RPMI8226 (cell line): Measurements from ENCODE around the gene ZC3H14.
"Not testable (repeated sequence)": the region's sequence is repeated elsewhere in the genome, so short reads cannot be mapped to it uniquely, and the experiment has no call there.

Source experiments
- DNase-seq: peaks from one replicate; pipeline ENCODE4 v3.0.0-alpha.2; 2015

The ZC3H14 gene, protein sequence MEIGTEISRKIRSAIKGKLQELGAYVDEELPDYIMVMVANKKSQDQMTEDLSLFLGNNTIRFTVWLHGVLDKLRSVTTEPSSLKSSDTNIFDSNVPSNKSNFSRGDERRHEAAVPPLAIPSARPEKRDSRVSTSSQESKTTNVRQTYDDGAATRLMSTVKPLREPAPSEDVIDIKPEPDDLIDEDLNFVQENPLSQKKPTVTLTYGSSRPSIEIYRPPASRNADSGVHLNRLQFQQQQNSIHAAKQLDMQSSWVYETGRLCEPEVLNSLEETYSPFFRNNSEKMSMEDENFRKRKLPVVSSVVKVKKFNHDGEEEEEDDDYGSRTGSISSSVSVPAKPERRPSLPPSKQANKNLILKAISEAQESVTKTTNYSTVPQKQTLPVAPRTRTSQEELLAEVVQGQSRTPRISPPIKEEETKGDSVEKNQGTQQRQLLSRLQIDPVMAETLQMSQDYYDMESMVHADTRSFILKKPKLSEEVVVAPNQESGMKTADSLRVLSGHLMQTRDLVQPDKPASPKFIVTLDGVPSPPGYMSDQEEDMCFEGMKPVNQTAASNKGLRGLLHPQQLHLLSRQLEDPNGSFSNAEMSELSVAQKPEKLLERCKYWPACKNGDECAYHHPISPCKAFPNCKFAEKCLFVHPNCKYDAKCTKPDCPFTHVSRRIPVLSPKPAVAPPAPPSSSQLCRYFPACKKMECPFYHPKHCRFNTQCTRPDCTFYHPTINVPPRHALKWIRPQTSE

DNA sequence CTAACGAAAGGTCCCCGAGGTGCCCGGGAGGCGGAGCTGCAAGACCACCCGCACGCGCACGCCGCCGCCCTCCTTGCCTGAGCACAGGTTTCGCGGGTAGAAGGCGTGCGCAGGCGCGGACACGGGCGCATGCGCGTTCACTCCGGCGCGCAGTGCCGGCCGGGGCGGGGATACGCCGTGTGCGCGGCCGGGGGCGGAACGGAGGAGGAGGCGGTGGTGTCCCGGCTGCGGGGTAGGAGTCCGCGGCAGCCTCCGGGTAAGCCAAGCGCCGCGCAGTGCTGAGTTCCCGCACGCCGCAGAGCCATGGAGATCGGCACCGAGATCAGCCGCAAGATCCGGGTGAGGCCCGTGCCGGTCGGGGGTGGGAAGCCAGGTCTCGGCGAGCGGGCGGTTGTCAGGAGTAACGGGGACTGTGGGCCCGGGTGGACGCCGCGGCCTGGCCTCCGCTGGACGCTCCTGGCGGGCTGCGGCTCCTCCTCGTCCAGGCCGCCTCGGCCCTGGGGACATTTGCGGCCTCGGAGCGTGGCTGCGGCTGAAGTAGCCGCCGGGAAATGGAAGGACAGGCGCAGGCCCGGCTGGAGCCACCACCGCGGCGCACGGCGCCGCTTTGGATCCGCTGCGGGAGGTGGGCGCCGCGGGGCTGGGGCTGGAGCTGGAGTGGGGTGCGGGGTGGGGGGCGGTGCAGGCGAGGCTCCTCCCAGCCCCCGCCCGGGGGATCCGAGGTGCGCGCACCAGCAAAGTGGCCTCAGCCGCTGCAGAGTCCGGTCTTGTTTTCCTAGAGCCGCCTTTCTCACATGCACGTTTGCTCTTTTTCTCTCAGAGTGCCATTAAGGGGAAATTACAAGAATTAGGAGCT, at the start of gene ZC3H14:
TSS of gene ZC3H14 (plus strand) at position 207 of the 856 bp plus-strand sequence. CDS start at position 304, 97 bp downstream.
- peak; percentile 88 for DNase-seq

DNA sequence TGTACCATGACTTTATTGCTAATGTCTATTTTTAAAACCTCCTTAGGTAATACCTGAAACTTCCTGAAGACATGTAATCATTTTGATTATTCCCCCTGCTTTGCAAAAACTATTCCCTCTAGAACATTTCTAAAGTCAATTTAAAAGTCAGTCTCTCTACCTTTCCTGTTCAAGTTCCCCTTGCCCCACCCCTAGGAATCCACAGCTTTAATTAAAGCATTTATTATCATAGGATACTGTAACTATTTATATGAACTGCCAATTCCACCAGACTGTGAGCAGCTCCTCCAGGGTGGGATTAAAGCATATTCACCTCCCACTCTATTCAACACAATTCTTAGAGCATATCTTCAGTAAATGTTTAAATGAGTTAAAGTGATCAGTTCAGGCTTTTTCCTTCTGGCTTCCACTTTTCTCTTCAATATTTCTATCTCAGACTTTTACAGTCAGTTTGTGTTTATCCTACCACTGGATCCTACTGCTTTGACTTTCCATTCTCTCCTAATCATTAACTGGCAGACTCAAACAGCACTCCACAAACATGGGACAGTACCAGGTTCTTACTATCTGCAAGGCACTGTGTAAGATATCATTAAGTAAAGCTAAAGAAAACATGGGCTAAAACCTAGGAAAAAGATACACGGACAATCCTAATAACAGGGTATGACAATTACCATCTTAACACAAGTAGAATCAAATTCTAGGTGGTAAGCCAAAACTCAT, 47.2 kb upstream of the ZC3H14 start:
- DNase-seq: no peak

GRCh38 chr14:88516861-88517357, 45.9 kb upstream of the ZC3H14 start:
- no peak for DNase-seq

DNA sequence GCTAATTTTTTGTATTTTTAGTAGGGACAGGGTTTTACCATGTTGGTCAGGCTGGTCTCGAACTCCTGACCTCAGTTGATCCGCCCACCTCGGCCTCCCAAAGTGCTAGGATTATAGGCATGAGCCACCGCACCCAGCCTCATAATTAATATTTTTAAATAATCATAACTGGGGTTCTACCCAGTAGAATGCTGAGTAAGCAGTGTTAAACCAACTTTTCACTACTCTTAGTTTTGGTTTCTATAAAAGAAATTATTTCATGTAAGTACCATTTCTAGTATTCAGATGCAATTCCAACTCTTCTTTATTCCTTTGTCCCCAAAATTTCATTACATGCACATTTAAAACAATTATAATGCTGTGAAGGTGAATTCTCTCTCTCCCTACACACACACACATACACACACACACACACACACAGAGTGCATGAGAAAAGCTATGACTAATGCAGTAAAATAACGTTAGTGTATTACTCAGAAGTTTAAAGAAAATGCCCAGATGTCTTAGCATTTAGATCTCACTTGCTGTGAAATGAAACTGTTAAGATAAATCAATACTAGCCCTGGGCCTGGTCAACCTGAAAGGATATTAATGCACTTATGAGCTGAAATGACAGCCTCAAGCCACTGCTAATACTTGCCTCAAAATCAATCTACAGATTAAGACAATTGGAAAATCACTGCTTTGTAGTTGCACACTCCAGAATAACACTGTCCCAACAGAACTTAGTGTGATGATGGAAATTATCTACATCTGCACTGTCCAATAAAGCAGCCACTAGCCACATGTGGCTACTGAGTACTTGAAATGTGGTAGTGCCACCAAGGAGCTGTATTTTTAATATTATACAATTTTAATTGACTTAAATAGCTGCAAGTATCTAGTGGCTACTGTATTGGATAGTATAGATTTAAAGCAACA, 44.0 kb upstream of the ZC3H14 start:
- DNase-seq: no peak

- DNase-seq: no peak
Observed at GRCh38 chr14:88519907-88520306, 42.9 kb upstream of the ZC3H14 start.

DNA sequence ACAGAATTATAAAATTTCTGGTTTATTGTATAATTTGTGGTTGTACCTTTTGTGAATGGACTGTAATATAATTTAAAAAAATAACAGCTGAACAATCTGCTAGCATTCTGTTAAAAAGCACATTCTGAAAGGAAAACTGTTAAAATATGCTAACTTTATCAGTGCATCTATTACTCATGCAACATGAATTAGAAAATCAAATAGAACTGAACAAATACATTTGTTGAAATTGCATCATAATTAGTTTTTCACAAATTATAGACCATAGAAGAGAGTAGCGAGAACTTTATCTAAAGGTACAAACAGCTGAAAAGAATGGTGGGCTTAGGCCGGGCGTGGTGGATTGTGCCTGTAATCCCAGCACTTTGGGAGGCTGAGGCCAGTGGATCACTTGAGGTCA, 41.0 kb upstream of the ZC3H14 start:
- DNase-seq: no peak

GRCh38 chr14:88522393-88522792, 40.4 kb upstream of the ZC3H14 start:
- DNase-seq: no peak

GRCh38 chr14:88529889-88530288, 32.9 kb upstream of the ZC3H14 start:
- not testable (repeated sequence) for DNase-seq

GRCh38 chr14:88533064-88533602, 29.7 kb upstream of the ZC3H14 start:
- no peak for DNase-seq

DNA sequence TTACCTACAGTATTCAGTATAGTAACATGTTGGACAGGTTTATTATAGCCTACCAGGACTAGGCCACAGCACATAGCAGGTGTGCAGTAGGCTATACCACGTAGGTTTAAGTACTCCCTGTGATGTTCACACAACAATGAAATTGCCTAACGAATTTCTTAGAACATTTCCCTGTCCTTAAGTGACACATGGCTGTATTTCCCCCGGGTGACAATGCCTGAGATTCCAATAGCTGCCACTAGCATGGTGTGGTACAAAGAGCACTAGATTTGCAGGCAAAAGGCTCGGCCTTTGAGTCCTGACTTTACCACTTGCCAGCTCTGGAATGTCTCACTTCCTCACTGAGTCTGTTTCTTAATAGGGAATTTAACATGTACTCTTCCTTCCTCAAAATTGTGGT, 27.7 kb upstream of the ZC3H14 start:
- DNase-seq: no peak

DNA sequence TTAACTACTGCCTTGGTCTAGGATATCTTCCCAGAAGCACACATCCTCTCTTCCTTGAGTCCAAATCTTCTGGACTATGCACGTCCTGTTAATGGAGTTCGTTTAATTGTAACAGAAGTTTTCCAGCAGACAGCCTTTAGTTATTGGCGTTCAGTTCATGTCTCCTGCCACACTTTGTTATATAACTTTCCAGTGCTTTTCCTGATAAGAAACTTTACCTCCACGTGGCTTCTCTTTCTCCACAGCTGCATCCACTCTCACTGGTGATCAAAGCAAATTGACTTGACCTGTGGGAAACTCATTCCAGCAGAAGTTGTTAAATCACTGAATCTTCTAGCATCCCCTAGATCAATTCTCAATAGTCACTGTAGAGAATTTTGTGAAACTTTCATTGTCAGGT, 27.0 kb upstream of the ZC3H14 start:
- DNase-seq: no peak

GRCh38 chr14:88541324-88541723, 21.5 kb upstream of the ZC3H14 start:
- no peak for DNase-seq

DNA sequence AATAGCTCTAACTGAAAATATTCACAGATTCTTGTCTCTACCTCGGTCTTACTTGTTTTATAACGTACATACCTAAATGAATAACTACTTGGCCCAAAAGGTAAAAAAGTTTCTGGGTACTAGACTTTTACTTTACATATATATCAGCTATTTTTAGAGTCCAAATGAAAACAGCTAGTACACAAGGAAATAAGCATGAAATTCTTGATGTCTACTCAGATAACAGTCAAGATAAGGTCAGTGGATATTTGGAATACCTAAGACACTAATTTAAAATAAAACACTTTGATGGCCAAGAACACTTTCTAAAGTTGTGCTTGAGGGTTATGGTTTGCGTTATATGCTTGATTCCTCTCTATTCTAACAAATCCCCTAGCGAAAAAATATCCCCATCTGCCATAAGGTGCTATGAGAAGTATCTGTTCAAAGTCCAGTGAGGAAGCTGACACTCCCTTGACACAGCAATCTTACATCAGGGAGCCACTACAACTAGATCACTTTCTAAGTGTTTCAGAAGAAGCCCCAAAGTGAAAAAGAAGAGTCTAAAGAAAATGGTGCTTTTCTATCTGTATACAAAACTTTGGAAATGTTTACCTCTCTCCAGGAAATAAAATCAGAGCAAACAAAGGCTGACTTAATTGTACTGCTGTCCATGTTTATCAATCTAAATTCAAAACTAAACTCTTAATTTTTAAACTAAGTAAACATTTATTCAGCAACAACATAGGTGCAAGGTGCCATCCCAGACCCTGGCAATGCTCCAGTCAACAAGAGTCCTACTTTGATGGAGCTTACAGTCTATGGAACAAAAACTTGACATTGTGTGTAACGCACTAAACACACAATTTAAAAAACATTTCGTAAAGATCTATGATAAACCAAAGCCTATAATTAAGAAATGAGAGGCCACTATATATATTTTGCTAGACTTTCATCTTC, 19.7 kb upstream of the ZC3H14 start:
- DNase-seq: no peak

DNA sequence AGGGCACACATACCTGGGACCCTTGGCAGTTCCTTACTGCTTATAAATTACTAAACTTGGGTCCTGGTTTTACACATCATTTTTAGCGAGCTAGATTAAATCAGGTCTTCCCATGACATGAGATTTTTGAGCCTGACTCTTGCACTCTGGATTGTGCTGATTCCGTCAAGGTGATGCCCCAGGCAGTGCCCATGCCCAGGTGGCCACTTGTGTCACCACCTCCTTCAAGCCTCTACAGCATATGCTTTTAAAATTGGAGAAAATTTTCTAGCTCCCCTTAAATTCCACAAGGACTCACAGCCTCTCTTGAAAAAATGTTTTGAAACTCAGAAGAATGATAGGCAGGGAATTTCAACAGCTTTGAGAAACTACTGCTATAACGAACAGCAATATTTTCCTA, 17.6 kb upstream of the ZC3H14 start:
- DNase-seq: no peak

GRCh38 chr14:88546621-88547385, 16.0 kb upstream of the ZC3H14 start:
- DNase-seq: no peak

- no peak for DNase-seq
Observed at GRCh38 chr14:88547386-88547780, 15.5 kb upstream of the ZC3H14 start.

GRCh38 chr14:88550078-88550477, 12.8 kb upstream of the ZC3H14 start:
- DNase-seq: no peak

- no peak for DNase-seq
Observed at GRCh38 chr14:88551094-88551870, 11.6 kb upstream of the ZC3H14 start.
